NCI-H2171 (cell line): ENCODE measurements around the gene ADAMTS2.

ENCODE experiments used
- DNase-seq: peaks from one replicate; lab custom pipeline; 2025; lab: John Stamatoyannopoulos, UW

The ADAMTS2 gene

GRCh38 chr5:179124853-179125788 lies 220.1 kb downstream of the ADAMTS2 start:
- DNase-seq, result no peak

- DNase-seq, result no peak
Observed at GRCh38 chr5:179124273-179124852, 220.9 kb downstream of the ADAMTS2 start.

GRCh38 chr5:179123491-179124272 lies 221.6 kb downstream of the ADAMTS2 start:
- no peak for DNase-seq

- no peak for DNase-seq
Observed at GRCh38 chr5:179123109-179123426, 222.2 kb downstream of the ADAMTS2 start.

GRCh38 chr5:179122411-179123108 lies 222.7 kb downstream of the ADAMTS2 start:
- no peak for DNase-seq

- no peak for DNase-seq
Observed at GRCh38 chr5:179121667-179122111, 223.6 kb downstream of the ADAMTS2 start.

GRCh38 chr5:179120951-179121666 lies 224.2 kb downstream of the ADAMTS2 start:
- DNase-seq, result no peak

GRCh38 chr5:179120421-179120861 lies 224.8 kb downstream of the ADAMTS2 start:
- DNase-seq, result no peak

GRCh38 chr5:179119415-179120170 lies 225.7 kb downstream of the ADAMTS2 start:
- DNase-seq, result no peak

- no peak for DNase-seq
Observed at GRCh38 chr5:179118756-179119414, 226.4 kb downstream of the ADAMTS2 start.

- no peak for DNase-seq
Observed at GRCh38 chr5:179118338-179118737, 226.9 kb downstream of the ADAMTS2 start.

GRCh38 chr5:179115845-179116524 lies 229.3 kb downstream of the ADAMTS2 start:
- DNase-seq, result no peak

GRCh38 chr5:179115307-179115706 lies 230.0 kb downstream of the ADAMTS2 start:
- no peak for DNase-seq

- DNase-seq, result no peak
Observed at GRCh38 chr5:179114756-179115155, 230.5 kb downstream of the ADAMTS2 start.

GRCh38 chr5:179113945-179114641 lies 231.2 kb downstream of the ADAMTS2 start:
- DNase-seq, result no peak

- DNase-seq, result no peak
Observed at GRCh38 chr5:179113143-179113530, 232.1 kb downstream of the ADAMTS2 start.

GRCh38 chr5:179112469-179113142 lies 232.7 kb downstream of the ADAMTS2 start:
- DNase-seq, result no peak
